ENCODE results near the gene ALDH16A1.

DNA sequence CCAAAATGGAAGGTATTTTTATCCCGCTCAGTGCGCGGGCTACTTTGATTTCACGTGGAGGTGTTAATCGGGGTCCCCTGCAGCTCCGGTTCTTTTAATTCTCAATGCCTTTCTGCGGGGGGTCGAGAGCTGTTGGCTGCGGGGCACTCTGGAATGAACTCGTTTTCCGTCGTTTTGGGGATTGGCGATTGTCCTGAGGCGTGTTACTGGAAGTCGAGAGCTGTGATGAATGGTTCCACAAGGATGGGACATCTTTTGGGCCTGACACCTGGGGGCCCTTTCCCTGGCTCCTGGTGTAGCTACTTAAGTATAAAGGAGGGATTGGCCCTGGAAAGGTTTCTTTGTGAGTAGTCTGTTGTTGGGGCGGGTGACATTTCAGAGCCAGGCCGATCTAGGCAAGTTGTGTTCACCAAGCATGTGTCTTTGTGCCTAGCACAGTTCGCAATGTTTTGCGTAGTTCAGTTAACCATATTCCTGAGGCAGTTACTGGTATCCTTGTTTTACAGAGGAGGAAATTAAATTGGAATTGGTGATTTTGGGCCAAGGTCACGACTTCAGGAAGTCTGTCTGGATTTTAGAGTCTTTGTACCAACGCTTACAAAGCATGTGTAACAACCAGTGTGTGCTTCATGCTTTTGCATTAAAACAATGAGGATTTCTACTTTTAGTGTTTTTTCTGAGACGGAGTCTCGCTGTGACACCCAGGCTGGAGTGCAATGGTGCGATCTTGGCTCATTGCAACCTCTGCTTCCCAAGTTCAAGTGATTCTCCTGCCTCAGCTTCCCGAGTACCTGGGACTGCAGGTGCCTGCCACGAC lies 35.2 kb downstream of the ALDH16A1 start:
- TF ChIP-seq, protein P1, sequence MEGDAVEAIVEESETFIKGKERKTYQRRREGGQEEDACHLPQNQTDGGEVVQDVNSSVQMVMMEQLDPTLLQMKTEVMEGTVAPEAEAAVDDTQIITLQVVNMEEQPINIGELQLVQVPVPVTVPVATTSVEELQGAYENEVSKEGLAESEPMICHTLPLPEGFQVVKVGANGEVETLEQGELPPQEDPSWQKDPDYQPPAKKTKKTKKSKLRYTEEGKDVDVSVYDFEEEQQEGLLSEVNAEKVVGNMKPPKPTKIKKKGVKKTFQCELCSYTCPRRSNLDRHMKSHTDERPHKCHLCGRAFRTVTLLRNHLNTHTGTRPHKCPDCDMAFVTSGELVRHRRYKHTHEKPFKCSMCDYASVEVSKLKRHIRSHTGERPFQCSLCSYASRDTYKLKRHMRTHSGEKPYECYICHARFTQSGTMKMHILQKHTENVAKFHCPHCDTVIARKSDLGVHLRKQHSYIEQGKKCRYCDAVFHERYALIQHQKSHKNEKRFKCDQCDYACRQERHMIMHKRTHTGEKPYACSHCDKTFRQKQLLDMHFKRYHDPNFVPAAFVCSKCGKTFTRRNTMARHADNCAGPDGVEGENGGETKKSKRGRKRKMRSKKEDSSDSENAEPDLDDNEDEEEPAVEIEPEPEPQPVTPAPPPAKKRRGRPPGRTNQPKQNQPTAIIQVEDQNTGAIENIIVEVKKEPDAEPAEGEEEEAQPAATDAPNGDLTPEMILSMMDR (conservative IDR thresholded peaks at IDR 0.05): no peak
- no peak for TF ChIP-seq EZH2 (IDR thresholded peaks at IDR 0.05; ENCODE audit: low read depth)
